ENCODE measurements around the gene TAF1L.
"Not testable (repeated sequence)": the region's sequence is repeated elsewhere in the genome, so short reads cannot be mapped to it uniquely, and the experiment has no call there.

DNA sequence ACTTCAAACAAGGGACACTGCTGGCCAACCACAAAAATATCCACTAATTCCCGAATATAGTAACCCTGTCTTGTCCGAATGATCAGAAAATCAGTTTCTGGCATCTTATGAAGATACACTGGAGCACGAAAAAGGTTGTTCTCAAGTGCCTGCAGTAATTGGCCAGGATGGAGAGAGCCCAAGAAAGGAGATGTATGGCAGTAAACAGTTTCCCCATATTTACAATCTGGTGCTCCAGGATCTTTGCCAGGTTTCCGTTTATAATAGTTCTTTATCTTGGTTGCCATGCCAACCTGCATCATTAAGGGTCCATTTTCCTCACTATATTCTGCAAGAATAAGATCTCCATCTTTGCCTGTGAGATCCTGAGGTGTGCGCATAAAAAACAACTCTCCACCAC is 2.3 kb downstream of the TAF1L start:
- not testable (repeated sequence) for TF ChIP-seq GABPA (IDR thresholded peaks at IDR 0.05; ENCODE audit: low read depth, low read length); GABPA (CRISPR knock-in tag; IDR thresholded peaks at IDR 0.05; ENCODE audit: low read depth); MAFK (conservative IDR thresholded peaks at IDR 0.05 in 1 of 2, IDR thresholded peaks at IDR 0.05 in 1 of 2; ENCODE audit: low read length in 2 of 2); EP300 (IDR thresholded peaks at IDR 0.05; ENCODE audit: low read depth in 2 of 2, low read length in 2 of 2); EP300 (CRISPR knock-in tag; IDR thresholded peaks at IDR 0.05; ENCODE audit: borderline replicate concordance); MAX (IDR thresholded peaks at IDR 0.05); ZNF597 (CRISPR knock-in tag; IDR thresholded peaks at IDR 0.05); ZNF24 (IDR thresholded peaks at IDR 0.05); ZZZ3 (CRISPR knock-in tag; IDR thresholded peaks at IDR 0.05; ENCODE audit: borderline replicate concordance)
- TF ChIP-seq, protein P1, sequence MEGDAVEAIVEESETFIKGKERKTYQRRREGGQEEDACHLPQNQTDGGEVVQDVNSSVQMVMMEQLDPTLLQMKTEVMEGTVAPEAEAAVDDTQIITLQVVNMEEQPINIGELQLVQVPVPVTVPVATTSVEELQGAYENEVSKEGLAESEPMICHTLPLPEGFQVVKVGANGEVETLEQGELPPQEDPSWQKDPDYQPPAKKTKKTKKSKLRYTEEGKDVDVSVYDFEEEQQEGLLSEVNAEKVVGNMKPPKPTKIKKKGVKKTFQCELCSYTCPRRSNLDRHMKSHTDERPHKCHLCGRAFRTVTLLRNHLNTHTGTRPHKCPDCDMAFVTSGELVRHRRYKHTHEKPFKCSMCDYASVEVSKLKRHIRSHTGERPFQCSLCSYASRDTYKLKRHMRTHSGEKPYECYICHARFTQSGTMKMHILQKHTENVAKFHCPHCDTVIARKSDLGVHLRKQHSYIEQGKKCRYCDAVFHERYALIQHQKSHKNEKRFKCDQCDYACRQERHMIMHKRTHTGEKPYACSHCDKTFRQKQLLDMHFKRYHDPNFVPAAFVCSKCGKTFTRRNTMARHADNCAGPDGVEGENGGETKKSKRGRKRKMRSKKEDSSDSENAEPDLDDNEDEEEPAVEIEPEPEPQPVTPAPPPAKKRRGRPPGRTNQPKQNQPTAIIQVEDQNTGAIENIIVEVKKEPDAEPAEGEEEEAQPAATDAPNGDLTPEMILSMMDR (CRISPR knock-in tag; IDR thresholded peaks at IDR 0.05) = not testable (repeated sequence)
- TF ChIP-seq, protein P2, sequence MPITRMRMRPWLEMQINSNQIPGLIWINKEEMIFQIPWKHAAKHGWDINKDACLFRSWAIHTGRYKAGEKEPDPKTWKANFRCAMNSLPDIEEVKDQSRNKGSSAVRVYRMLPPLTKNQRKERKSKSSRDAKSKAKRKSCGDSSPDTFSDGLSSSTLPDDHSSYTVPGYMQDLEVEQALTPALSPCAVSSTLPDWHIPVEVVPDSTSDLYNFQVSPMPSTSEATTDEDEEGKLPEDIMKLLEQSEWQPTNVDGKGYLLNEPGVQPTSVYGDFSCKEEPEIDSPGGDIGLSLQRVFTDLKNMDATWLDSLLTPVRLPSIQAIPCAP (CRISPR knock-in tag; IDR thresholded peaks at IDR 0.05; ENCODE audit: low read depth) = not testable (repeated sequence)
